Stomach (tissue), 4 donors: Measurements from ENCODE around the gene TLL1.

Experiments used
- POLR2A ChIP-seq, 4 donors: fragments of 450-650 bp; IDR thresholded peaks; one replicate each; pipeline ENCODE4 v1.6.1; 2016; ENCODE audit warnings: antibody characterized with exemption in 4 of 4, control low read depth in 2 of 4, mild to moderate bottlenecking in 1 of 4, moderate library complexity in 1 of 4
- TF ChIP-seq, protein P1 (sequence below), 7 experiments: fragments of 450-650 bp in 4 of 7; fragments of 200-600 bp in 3 of 7; sonication (generic) in 3 of 7; IDR thresholded peaks; one replicate each; pipeline ENCODE4 v1.5.1; 2016 to 2019; ENCODE audit warnings: antibody characterized with exemption in 7 of 7, control low read depth in 2 of 7, mild to moderate bottlenecking in 1 of 7

- TF ChIP-seq, protein P1, sequence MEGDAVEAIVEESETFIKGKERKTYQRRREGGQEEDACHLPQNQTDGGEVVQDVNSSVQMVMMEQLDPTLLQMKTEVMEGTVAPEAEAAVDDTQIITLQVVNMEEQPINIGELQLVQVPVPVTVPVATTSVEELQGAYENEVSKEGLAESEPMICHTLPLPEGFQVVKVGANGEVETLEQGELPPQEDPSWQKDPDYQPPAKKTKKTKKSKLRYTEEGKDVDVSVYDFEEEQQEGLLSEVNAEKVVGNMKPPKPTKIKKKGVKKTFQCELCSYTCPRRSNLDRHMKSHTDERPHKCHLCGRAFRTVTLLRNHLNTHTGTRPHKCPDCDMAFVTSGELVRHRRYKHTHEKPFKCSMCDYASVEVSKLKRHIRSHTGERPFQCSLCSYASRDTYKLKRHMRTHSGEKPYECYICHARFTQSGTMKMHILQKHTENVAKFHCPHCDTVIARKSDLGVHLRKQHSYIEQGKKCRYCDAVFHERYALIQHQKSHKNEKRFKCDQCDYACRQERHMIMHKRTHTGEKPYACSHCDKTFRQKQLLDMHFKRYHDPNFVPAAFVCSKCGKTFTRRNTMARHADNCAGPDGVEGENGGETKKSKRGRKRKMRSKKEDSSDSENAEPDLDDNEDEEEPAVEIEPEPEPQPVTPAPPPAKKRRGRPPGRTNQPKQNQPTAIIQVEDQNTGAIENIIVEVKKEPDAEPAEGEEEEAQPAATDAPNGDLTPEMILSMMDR (IDR thresholded peaks at IDR 0.05) = no peak
- TF ChIP-seq POLR2A (IDR thresholded peaks at IDR 0.05) = no peak
Observed at GRCh38 chr4:165966833-165967232, 93.8 kb downstream of the TLL1 start.
